ENCODE measurements around the gene VWA1.

Gene VWA1

DNA sequence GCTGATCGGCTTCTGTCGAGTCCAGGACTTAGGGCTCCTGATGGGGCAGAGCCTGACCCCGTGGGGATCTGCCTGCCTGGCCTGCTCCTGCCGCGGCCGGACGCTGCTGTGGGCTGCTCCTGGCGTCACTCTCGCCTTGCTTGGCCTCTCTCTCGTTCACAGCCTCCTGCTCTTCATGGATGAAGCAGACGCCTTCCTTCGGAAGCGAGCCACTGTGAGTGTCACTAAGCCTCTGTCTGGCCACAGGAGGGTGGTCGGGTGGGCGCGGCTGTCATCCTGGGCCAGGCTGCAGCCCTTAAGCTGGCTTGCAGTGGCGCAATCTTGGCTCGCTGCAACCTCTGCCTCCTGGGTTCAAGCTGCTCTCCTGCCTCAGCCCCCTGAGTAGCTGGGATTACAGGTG is 52.2 kb downstream of the VWA1 start:
- TF ChIP-seq ZNF8 (CRISPR knock-in tag; IDR thresholded peaks at IDR 0.05) (no peak), ZFP30 (CRISPR knock-in tag; IDR thresholded peaks at IDR 0.05) (no peak), GLIS3 (CRISPR knock-in tag; IDR thresholded peaks at IDR 0.05) (no peak), PPARA (CRISPR knock-in tag; IDR thresholded peaks at IDR 0.05; ENCODE audit: borderline replicate concordance) (no peak), ZNF565 (CRISPR knock-in tag; conservative IDR thresholded peaks at IDR 0.05; ENCODE audit: low read depth) (no peak), ESRRG (CRISPR knock-in tag; IDR thresholded peaks at IDR 0.05) (no peak), SNAI2 (CRISPR knock-in tag; IDR thresholded peaks at IDR 0.05) (no peak)
- TF ChIP-seq, protein P1, sequence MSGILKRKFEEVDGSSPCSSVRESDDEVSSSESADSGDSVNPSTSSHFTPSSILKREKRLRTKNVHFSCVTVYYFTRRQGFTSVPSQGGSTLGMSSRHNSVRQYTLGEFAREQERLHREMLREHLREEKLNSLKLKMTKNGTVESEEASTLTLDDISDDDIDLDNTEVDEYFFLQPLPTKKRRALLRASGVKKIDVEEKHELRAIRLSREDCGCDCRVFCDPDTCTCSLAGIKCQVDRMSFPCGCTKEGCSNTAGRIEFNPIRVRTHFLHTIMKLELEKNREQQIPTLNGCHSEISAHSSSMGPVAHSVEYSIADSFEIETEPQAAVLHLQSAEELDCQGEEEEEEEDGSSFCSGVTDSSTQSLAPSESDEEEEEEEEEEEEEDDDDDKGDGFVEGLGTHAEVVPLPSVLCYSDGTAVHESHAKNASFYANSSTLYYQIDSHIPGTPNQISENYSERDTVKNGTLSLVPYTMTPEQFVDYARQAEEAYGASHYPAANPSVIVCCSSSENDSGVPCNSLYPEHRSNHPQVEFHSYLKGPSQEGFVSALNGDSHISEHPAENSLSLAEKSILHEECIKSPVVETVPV (CRISPR knock-in tag; IDR thresholded peaks at IDR 0.05) = no peak
- TF ChIP-seq, protein P2, sequence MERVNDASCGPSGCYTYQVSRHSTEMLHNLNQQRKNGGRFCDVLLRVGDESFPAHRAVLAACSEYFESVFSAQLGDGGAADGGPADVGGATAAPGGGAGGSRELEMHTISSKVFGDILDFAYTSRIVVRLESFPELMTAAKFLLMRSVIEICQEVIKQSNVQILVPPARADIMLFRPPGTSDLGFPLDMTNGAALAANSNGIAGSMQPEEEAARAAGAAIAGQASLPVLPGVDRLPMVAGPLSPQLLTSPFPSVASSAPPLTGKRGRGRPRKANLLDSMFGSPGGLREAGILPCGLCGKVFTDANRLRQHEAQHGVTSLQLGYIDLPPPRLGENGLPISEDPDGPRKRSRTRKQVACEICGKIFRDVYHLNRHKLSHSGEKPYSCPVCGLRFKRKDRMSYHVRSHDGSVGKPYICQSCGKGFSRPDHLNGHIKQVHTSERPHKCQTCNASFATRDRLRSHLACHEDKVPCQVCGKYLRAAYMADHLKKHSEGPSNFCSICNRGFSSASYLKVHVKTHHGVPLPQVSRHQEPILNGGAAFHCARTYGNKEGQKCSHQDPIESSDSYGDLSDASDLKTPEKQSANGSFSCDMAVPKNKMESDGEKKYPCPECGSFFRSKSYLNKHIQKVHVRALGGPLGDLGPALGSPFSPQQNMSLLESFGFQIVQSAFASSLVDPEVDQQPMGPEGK (CRISPR knock-in tag; IDR thresholded peaks at IDR 0.05; ENCODE audit: borderline replicate concordance) = no peak
- TF ChIP-seq, protein P3, sequence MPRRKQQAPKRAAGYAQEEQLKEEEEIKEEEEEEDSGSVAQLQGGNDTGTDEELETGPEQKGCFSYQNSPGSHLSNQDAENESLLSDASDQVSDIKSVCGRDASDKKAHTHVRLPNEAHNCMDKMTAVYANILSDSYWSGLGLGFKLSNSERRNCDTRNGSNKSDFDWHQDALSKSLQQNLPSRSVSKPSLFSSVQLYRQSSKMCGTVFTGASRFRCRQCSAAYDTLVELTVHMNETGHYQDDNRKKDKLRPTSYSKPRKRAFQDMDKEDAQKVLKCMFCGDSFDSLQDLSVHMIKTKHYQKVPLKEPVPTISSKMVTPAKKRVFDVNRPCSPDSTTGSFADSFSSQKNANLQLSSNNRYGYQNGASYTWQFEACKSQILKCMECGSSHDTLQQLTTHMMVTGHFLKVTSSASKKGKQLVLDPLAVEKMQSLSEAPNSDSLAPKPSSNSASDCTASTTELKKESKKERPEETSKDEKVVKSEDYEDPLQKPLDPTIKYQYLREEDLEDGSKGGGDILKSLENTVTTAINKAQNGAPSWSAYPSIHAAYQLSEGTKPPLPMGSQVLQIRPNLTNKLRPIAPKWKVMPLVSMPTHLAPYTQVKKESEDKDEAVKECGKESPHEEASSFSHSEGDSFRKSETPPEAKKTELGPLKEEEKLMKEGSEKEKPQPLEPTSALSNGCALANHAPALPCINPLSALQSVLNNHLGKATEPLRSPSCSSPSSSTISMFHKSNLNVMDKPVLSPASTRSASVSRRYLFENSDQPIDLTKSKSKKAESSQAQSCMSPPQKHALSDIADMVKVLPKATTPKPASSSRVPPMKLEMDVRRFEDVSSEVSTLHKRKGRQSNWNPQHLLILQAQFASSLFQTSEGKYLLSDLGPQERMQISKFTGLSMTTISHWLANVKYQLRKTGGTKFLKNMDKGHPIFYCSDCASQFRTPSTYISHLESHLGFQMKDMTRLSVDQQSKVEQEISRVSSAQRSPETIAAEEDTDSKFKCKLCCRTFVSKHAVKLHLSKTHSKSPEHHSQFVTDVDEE (CRISPR knock-in tag; IDR thresholded peaks at IDR 0.05) = no peak
- ATAC-seq = no peak

DNA sequence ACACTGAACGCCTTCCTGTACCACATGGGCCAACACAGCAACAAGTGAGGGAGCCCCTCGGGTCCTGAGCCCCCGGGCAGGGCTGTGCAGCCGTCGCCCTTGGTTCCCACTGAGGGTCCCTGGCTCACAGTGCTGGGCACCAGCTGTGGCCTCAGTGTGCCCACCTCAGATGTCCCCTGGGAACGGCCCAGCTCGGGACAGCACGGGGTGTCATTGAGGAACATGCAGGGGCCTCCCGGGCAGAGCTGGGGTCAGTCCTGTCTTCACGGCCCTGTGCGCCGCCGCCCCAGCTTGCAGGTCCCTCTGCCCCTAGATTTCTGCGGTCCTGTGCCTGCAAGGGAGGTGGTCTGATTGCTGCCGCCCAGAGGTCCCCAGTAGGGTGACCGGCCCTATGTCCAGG is 53.7 kb downstream of the VWA1 start:
- no peak for TF ChIP-seq RARB (CRISPR knock-in tag; IDR thresholded peaks at IDR 0.05)
- no peak for TF ChIP-seq OSR1 (CRISPR knock-in tag; IDR thresholded peaks at IDR 0.05)
- no peak for TF ChIP-seq GLIS3 (CRISPR knock-in tag; IDR thresholded peaks at IDR 0.05)
- no peak for TF ChIP-seq ESRRG (CRISPR knock-in tag; IDR thresholded peaks at IDR 0.05)
- no peak for TF ChIP-seq TCF4 (CRISPR knock-in tag; IDR thresholded peaks at IDR 0.05; ENCODE audit: borderline replicate concordance)
- no peak for TF ChIP-seq PPARA (CRISPR knock-in tag; IDR thresholded peaks at IDR 0.05; ENCODE audit: borderline replicate concordance)
- TF ChIP-seq ZNF70 (CRISPR knock-in tag; IDR thresholded peaks at IDR 0.05) = no peak
- no peak for TF ChIP-seq ZFP3 (CRISPR knock-in tag; IDR thresholded peaks at IDR 0.05)
- no peak for TF ChIP-seq ZFP30 (CRISPR knock-in tag; IDR thresholded peaks at IDR 0.05)
- ATAC-seq = no peak

DNA sequence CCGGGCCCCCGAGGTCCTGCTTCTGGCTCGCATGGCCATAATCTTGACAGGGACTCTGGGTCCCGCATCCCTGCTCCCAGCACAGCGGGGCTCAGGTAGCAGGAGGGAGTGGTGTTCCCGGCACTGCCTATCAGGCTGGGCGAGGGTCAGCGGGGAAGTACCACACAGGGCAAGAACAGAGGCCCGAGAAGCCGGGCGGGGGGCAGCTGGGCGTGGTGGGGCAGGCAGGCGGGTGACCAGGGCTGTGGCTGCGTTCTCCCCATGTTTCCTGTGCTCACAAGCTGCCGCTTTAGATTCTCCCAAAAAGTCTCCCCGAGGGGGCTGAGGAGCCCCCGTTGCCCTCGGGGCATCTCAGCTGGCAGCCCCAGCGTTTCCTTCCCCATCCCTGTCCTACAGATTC is 54.4 kb downstream of the VWA1 start:
- ATAC-seq = no peak
- TF ChIP-seq SNAI2 (CRISPR knock-in tag; IDR thresholded peaks at IDR 0.05) = no peak
- TF ChIP-seq RARB (CRISPR knock-in tag; IDR thresholded peaks at IDR 0.05) = no peak
- no peak for TF ChIP-seq ISL1 (CRISPR knock-in tag; IDR thresholded peaks at IDR 0.05)
- TF ChIP-seq ZNF70 (CRISPR knock-in tag; IDR thresholded peaks at IDR 0.05) = no peak
- no peak for TF ChIP-seq GLIS3 (CRISPR knock-in tag; IDR thresholded peaks at IDR 0.05)
- TF ChIP-seq PPARA (CRISPR knock-in tag; IDR thresholded peaks at IDR 0.05; ENCODE audit: borderline replicate concordance) = no peak
- TF ChIP-seq ZFP3 (CRISPR knock-in tag; IDR thresholded peaks at IDR 0.05) = no peak
- no peak for TF ChIP-seq ZNF8 (CRISPR knock-in tag; IDR thresholded peaks at IDR 0.05)
- no peak for TF ChIP-seq OSR1 (CRISPR knock-in tag; IDR thresholded peaks at IDR 0.05)
- TF ChIP-seq, protein P4, sequence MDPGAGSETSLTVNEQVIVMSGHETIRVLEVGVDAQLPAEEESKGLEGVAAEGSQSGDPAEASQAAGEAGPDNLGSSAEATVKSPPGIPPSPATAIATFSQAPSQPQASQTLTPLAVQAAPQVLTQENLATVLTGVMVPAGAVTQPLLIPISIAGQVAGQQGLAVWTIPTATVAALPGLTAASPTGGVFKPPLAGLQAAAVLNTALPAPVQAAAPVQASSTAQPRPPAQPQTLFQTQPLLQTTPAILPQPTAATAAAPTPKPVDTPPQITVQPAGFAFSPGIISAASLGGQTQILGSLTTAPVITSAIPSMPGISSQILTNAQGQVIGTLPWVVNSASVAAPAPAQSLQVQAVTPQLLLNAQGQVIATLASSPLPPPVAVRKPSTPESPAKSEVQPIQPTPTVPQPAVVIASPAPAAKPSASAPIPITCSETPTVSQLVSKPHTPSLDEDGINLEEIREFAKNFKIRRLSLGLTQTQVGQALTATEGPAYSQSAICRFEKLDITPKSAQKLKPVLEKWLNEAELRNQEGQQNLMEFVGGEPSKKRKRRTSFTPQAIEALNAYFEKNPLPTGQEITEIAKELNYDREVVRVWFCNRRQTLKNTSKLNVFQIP (CRISPR knock-in tag; IDR thresholded peaks at IDR 0.05; ENCODE audit: borderline replicate concordance, low read depth) = no peak
- TF ChIP-seq, protein P5, sequence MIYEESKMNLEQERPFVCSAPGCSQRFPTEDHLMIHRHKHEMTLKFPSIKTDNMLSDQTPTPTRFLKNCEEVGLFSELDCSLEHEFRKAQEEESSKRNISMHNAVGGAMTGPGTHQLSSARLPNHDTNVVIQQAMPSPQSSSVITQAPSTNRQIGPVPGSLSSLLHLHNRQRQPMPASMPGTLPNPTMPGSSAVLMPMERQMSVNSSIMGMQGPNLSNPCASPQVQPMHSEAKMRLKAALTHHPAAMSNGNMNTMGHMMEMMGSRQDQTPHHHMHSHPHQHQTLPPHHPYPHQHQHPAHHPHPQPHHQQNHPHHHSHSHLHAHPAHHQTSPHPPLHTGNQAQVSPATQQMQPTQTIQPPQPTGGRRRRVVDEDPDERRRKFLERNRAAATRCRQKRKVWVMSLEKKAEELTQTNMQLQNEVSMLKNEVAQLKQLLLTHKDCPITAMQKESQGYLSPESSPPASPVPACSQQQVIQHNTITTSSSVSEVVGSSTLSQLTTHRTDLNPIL (CRISPR knock-in tag; IDR thresholded peaks at IDR 0.05; ENCODE audit: low read depth) = no peak
- TF ChIP-seq ARNTL (CRISPR knock-in tag; IDR thresholded peaks at IDR 0.05; ENCODE audit: borderline replicate concordance, low read depth) = no peak
- TF ChIP-seq, protein P3 (CRISPR knock-in tag; IDR thresholded peaks at IDR 0.05) = no peak
- no peak for TF ChIP-seq ZFP30 (CRISPR knock-in tag; IDR thresholded peaks at IDR 0.05)
- no peak for TF ChIP-seq BACH2 (CRISPR knock-in tag; IDR thresholded peaks at IDR 0.05; ENCODE audit: borderline replicate concordance)
- TF ChIP-seq, protein P1 (CRISPR knock-in tag; IDR thresholded peaks at IDR 0.05) = no peak
- TF ChIP-seq TOX (CRISPR knock-in tag; IDR thresholded peaks at IDR 0.05; ENCODE audit: borderline replicate concordance) = no peak
- TF ChIP-seq CSDC2 (CRISPR knock-in tag; IDR thresholded peaks at IDR 0.05) = no peak
